AG10803 (cell line): Measurements from ENCODE around the gene ITGA11.

Source experiments
- DNase-seq: peaks from one replicate; pipeline ENCODE4 v3.0.0; 2010; ENCODE audit warnings: low read depth
- H3K4me3 ChIP-seq: 2 replicates; pipeline ENCODE4 v1.5.1; 2011; ENCODE audit warnings: mild to moderate bottlenecking, low read length, control low read depth
- CTCF ChIP-seq: conservative IDR thresholded peaks from 2 replicates; pipeline ENCODE4 v1.5.1; 2011; ENCODE audit warnings: mild to moderate bottlenecking, low read length, control low read depth, inconsistent platforms

ITGA11 gene

GRCh38 chr15:68286256-68286655 lies 145.7 kb downstream of the ITGA11 start:
- TF ChIP-seq CTCF: no peak
- no peak for DNase-seq
- no peak overlapping the region for H3K4me3 ChIP-seq

- H3K4me3 ChIP-seq: no peak overlapping the region
- no peak for TF ChIP-seq CTCF
- DNase-seq: peak; percentile 68
These were observed 146.5 kb downstream of the ITGA11 start for GRCh38 chr15:68285259-68285980.

GRCh38 chr15:68284616-68285258 lies 147.2 kb downstream of the ITGA11 start:
- DNase-seq: no peak
- no peak overlapping the region for H3K4me3 ChIP-seq
- no peak for TF ChIP-seq CTCF

GRCh38 chr15:68283401-68283800 lies 148.6 kb downstream of the ITGA11 start:
- no peak overlapping the region for H3K4me3 ChIP-seq
- no peak for DNase-seq
- TF ChIP-seq CTCF: no peak

GRCh38 chr15:68281008-68281407 lies 151.0 kb downstream of the ITGA11 start:
- peak overlapping the region; percentile 98 for H3K4me3 ChIP-seq
- no peak for TF ChIP-seq CTCF
- no peak for DNase-seq

- H3K4me3 ChIP-seq: peak overlapping the region; percentile 98
- no peak for DNase-seq
- no peak for TF ChIP-seq CTCF
These were observed 151.9 kb downstream of the ITGA11 start for GRCh38 chr15:68279779-68280753.
